K562 (cell line): ENCODE results near the gene EPHA10. TPM values are rescaled to one million over a fixed set of nuclear protein-coding genes. Genes with fewer than 3 reads are reported as not detected.

Experiments used
- ATF4 ChIP-seq: fragments of 450-650 bp; formaldehyde crosslinking; IDR thresholded peaks from 2 replicates; pipeline ENCODE4 v1.4.0; 2022; ENCODE audit warnings: mild to moderate bottlenecking, moderate library complexity
- CREB1 ChIP-seq, 2 experiments: sonication (generic) in 1 of 2; formaldehyde crosslinking in 1 of 2; IDR thresholded peaks; 2 replicates each; pipeline versions ENCODE4 v1.6.1 to v1.8.0; 2012 to 2022; ENCODE audit warnings: inconsistent platforms in 1 of 2, mild to moderate bottlenecking in 1 of 2, missing genetic modification reagents in 1 of 2, moderate library complexity in 1 of 2
- CSDE1 ChIP-seq, 2 experiments: fragments of 450-650 bp; IDR thresholded peaks; 2 replicates each; pipeline ENCODE4 v1.6.1; 2016; ENCODE audit warnings: mild to moderate bottlenecking in 1 of 2
- DMBX1 ChIP-seq: fragments of 250-450 bp; sonication (Bioruptor Pico); IDR thresholded peaks from 2 replicates; pipeline ENCODE4 v1.8.0; 2022; ENCODE audit warnings: inconsistent platforms, mild to moderate bottlenecking, moderate library complexity, borderline replicate concordance
- E2F1 ChIP-seq: sonication (generic); formaldehyde crosslinking; IDR thresholded peaks from 2 replicates; pipeline ENCODE4 v1.8.1; 2023; ENCODE audit warnings: mild to moderate bottlenecking, missing genetic modification reagents, moderate library complexity
- GABPB1 ChIP-seq: sonication (generic); formaldehyde crosslinking; IDR thresholded peaks from 2 replicates; pipeline ENCODE4 v1.8.0; 2022; ENCODE audit warnings: mild to moderate bottlenecking, missing genetic modification reagents
- GATAD2B ChIP-seq: fragments of 450-650 bp; IDR thresholded peaks from 2 replicates; pipeline ENCODE4 v1.6.1; 2017; ENCODE audit warnings: mild to moderate bottlenecking, borderline replicate concordance
- MXD1 ChIP-seq: fragments of 250-450 bp; sonication (Bioruptor Pico); IDR thresholded peaks from 2 replicates; pipeline ENCODE4 v1.8.0; 2021; ENCODE audit warnings: borderline replicate concordance, mild to moderate bottlenecking, moderate library complexity; ENCODE audit not compliant: poor library complexity, severe bottlenecking
- POLR2A ChIP-seq: fragments of 450-650 bp; conservative IDR thresholded peaks from 2 replicates; pipeline ENCODE4 v1.6.1; 2016
- PRDM10 ChIP-seq: fragments of 450-650 bp; IDR thresholded peaks from 2 replicates; pipeline ENCODE4 v1.6.1; 2018; ENCODE audit not compliant: partially characterized antibody
- RBM17 ChIP-seq: fragments of 200-400 bp; formaldehyde crosslinking; IDR thresholded peaks from 2 replicates; pipeline ENCODE4 v1.6.1; 2017; ENCODE audit warnings: low read depth, mild to moderate bottlenecking, low read length, borderline replicate concordance
- SNAPC5 ChIP-seq: fragments of 250-450 bp; sonication (Bioruptor Pico); IDR thresholded peaks from 2 replicates; pipeline ENCODE4 v1.8.0; 2021; ENCODE audit warnings: moderate library complexity, mild to moderate bottlenecking, inconsistent platforms
- THRAP3 ChIP-seq: fragments of 450-650 bp; IDR thresholded peaks from 2 replicates; pipeline ENCODE4 v1.6.1; 2016; ENCODE audit warnings: mild to moderate bottlenecking, inconsistent platforms, borderline replicate concordance
- YBX1 ChIP-seq: fragments of 450-650 bp; IDR thresholded peaks from 2 replicates; pipeline ENCODE4 v1.7.1; 2016; ENCODE audit warnings: mild to moderate bottlenecking
- ZBED1 ChIP-seq: IDR thresholded peaks from 2 replicates; pipeline ENCODE4 v1.6.1; 2014
- ZBTB43 ChIP-seq: sonication (generic); formaldehyde crosslinking; IDR thresholded peaks from 2 replicates; pipeline ENCODE4 v1.8.0; 2023; ENCODE audit warnings: mild to moderate bottlenecking, missing genetic modification reagents
- ZKSCAN3 ChIP-seq: fragments of 250-450 bp; sonication (Bioruptor Pico); IDR thresholded peaks from 2 replicates; pipeline ENCODE4 v1.4.0; 2020
- ZNF280A ChIP-seq: fragments of 450-650 bp; IDR thresholded peaks from 2 replicates; pipeline ENCODE4 v1.6.1; 2018; ENCODE audit warnings: mild to moderate bottlenecking, low read depth; ENCODE audit not compliant: partially characterized antibody
- ZNF316 ChIP-seq: fragments of 450-650 bp; IDR thresholded peaks from 2 replicates; pipeline ENCODE4 v1.6.1; 2016
- ZNF785 ChIP-seq: fragments of 250-450 bp; sonication (Bioruptor Pico); IDR thresholded peaks from 2 replicates; pipeline ENCODE4 v1.4.0; 2020; ENCODE audit warnings: mild to moderate bottlenecking
- polyA plus RNA-seq, 8 experiments: library from polyadenylated mRNA; depleted of rRNA in 4 of 8; stranded (reverse) in 5 of 8; unstranded in 3 of 8; fragments of >200 nt; fragmentation: Nextera tagmentation in 2 of 8; fragmentation: Illumina TruSeq in 1 of 8; extraction: Ambion mirVana in 2 of 8; extraction: Trizol in 1 of 8; gene quantifications; 2 replicates each; pipeline versions ENCODE4 v1.2.1 to v1.2.3, GENCODE V29; 2011 to 2014; ENCODE audit warnings: inconsistent platforms in 1 of 8, missing spikeins in 1 of 8
- total RNA-seq, 7 experiments: library from RNA; depleted of rRNA in 6 of 7; stranded (reverse); fragments of >200 nt in 6 of 7; fragmentation: Illumina TruSeq in 2 of 7; extraction: Trizol in 2 of 7; gene quantifications; 2 replicates each; pipeline versions ENCODE4 v1.2.1 to v1.2.3, GENCODE V29; 2011 to 2021; ENCODE audit warnings: low replicate concordance in 1 of 7

Gene EPHA10
- total and polyA plus RNA-seq, 9 of the 15 experiments (the other 6 are each of a cell fraction or from before 2014, with no cell fraction given) = 0.03 TPM; not detected in 8

- TF ChIP-seq PRDM10 (peak; percentile 28), DMBX1 (CRISPR knock-in tag) (no peak), YBX1 (no peak), RBM17 (no peak), SNAPC5 (no peak), ZNF316 (peak; percentile 48; the same call in 1 of the 2 replicates), GABPB1 (CRISPR knock-in tag) (no peak; the same call in 1 of the 2 replicates), CREB1 (IDR thresholded peaks at IDR 0.05) (no peak), CREB1 (CRISPR knock-in tag; IDR thresholded peaks at IDR 0.05) (no peak), E2F1 (CRISPR knock-in tag) (peak; percentile 24; the same call in 1 of the 2 replicates), ZNF280A (no peak), ZKSCAN3 (CRISPR knock-in tag) (no peak), ATF4 (CRISPR knock-in tag) (no peak), GATAD2B (no peak), ZBTB43 (no peak), ZNF785 (CRISPR knock-in tag) (no peak), CSDE1 (IDR thresholded peaks at IDR 0.05) (no peak), MXD1 (no peak), THRAP3 (no peak), POLR2A (no peak), ZBED1 (no peak)
Observed at GRCh38 chr1:37691497-37692077, 73.3 kb downstream of the EPHA10 start (continued).
